NCI-H1105 (cell line): ENCODE measurements around the gene SPAG9.
"Not testable (repeated sequence)": the region's sequence is repeated elsewhere in the genome, so short reads cannot be mapped to it uniquely, and the experiment has no call there.

Experiments used
- DNase-seq: peaks from one replicate; lab custom pipeline; 2025; lab: John Stamatoyannopoulos, UW

The SPAG9 gene

DNA sequence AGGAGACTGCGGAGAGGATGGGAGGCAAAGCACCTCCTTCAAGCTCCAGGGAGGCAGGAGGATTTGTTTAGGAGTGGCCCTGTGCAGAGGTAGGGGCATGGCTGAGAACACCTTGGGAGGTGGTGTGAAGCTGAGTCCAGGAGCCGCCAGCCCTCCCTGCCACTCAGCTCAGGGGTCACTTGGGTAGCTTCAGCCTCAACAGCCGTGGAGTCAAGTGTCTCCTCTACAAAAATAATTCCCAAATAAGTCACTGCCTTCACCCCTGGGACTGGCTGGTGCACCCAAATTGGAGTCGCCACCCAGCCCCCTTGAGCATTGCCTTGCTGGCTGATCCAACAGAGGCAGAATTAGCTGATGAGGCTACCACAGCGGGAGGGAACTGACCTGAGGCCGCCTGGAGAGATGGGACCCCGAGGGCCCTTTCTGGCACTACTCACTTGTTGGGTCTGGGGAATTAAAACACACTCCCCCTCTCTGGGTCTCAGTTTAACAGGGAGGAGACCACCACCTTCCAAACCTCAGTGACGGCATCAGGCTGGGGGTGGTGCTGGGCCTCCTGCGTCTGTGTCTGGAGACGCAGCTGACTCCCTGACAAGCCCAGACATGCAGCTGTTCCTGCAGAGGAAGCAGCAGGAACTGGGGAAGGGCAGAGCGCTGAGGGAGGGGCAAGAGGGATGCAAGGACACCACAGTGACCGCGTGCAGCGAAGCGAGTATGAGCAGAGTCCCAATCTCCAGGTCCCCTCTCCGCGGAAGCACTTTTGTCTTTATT, 166.7 kb downstream of the SPAG9 start:
- peak; percentile 64 for DNase-seq

DNA sequence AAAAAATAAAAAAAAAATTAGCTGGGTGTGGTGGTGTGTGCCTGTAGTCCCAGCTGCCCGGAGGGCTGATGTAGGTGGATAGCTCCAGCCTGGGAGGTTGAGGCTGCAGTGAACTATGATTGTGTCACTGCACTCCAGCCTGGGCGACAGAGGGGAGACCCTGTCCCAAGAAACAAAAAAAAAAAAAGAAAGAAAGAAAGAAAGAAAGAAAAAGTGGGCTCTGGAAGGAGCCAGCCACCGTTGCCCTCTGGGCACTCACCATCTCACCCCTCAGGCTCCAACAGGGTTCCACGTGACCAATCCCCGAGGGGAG, 167.2 kb downstream of the SPAG9 start:
- DNase-seq, result no peak

DNA sequence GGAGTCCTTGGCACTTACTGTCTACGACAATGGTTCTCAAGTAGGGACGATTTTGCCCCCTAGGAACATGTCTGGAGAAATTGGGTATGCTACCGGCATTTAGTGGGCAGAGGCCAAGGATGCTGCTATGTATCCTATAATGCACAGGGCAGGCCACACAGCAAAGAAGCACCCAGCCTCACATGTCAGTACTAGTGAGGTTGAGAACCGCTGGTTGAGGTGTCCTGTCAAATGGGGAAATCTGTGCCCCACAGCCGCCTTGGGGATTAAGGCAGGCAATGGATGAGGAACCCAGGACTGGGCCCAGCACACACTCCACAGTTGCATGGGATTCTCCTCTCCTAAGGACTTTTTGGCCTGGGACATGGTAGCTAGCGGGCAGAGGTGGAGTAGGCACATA, 167.8 kb downstream of the SPAG9 start:
- no peak for DNase-seq

DNA sequence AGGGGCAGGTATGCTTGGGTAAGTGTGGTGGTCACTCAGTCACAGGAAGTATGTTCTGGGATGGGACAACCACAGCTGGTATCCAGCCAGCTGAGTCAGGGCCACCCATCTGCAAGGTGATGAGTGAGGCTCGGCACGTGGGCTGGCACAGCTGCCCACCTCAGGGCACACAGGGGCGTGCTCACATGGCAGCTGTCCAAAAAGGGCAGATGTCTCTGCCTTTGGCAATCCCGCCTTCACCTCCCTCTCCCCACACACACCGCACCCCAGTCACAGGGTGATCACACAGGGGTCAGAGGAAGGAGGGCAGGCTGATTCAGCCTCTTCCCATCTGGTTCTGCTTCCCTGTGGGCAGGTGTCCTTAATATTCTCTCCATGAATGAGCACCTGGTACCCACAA, 168.7 kb downstream of the SPAG9 start:
- peak; percentile 86 for DNase-seq

DNA sequence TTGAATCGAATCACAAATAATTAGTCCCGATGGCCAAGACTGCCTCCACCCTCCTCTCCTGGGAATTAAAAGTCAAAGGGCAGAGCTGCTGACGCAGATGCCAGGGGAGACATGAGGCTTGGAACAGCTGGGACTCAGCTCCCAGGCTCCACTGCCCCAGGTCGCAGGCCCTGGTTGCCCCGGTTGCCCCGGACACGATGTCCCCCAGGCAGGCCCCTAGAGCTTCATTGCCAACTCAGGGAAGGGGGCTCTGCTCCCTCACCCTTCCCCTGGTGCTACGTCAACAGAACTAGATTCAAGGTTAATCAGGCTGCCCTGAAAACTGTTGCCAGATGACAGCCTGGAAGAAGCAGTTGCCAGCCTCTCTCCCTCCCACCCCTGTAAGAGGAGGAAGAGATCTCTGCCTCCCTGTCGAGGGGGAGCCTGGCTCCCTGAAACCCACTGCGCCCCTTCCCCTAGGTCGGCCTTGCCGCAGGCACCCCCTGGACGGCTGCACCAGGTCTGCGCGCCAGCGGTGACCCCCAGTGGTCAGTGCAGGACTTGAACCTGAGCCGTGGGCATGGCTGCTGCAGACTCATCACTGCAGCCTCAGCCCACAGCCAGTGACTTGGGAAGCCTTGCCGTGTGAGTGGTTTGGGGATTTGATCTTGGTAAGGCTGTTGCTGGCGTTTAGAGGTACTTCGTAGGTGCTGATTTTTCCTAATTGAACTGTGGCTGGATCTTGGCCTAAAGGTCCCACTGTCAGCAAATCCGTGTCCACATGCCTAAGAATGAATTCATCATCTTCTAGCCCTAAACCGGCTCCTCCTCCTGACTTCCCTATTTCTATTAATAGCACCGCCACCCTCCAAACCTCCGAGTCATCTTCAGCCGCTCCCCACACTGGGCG, 170.4 kb downstream of the SPAG9 start:
- DNase-seq, result peak; percentile 13

DNA sequence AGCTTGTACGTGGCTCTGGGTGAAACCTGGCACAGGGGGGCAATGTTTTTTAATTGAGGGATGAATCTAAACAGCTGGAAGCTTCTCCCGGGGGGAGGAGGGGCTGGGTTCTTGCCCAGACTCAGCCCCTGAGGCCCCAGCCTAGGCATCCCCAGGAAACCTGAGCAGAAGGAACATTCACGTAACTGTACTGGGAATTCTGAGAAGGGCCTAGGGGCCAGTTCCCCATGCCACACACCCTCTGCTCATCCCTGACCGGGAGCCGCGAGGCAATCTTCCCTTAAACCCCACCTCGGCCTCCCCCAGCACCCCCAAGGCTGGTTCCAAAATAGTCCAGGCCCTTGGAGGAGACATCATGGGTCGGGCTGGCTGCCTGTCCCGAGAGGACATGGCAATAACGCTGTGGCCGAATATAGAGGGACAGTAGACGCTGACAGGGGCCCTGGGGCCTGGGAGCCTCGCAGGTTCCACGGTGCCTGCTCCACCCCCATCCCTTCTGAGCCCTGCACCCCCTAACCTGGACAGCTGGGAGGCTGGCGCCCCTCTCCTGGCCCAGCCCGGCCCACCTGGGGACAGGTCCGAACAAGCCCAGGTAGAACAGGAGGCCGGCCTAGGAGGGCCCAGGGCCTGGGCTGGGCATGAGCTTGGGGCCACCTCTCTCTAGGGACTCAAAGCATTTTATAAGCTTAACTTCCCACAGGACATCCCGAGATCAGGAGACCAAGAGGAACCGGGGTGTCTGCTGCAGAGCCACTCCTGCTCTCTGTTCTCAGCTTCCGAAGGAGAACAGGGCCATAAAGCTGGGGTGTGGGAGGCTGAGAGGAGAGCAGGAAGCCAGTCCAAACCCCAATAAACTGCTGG, 171.3 kb downstream of the SPAG9 start:
- no peak for DNase-seq

DNA sequence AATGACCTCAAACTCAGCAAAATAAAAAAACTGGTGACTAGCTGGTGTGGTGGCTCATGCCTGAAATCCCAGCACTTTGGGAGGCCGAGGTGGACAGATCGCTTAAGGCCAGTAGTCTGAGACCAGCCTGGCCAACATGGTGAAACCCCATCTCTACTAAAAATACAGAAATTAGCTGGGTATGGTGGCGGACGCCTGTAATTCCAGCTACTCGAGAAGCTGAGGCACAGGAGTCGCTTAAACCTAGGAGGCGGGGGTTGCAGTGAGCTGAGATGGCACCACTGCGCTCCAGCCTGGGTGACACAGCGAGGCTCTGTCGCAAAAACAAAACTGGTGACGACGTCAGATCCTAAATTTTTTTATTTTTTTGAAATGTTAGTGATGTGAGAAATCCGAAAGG, 172.0 kb downstream of the SPAG9 start:
- DNase-seq, result no peak

DNA sequence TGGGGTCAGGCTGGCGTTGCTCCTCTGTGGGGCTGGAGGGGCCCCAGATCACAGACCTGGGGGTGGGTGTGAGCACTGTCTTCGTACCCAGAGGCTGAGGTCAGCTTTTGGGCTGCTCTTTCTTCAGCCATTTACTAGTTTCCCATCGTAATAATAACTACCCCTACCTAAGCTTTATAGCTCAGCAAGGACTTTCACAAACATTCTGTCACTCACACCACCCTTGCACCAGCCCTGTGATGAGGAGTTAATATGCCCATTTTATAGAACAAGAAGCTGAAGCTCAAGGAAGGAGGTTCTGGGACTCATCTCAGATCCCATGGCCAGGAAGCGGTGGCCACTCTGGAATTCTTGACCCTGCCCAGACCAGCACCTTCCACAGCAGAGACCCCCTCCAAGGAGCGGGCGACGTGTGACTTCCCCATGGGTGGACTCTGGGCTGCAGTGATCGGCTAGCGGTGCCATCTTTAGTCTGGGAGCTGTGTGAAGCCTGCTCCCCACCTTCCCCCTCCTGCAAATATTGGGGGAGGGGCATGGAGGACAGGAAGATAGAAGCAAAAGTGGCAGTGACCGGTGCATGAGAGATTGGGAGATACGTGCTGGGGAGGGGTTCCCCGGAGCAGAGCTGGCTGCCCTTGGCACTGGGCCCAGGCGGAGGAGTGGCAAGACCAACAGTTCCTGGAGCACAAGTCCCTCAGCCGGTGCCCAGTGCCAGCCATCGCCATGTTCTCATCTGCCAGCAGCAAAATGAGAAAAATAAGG, 172.7 kb downstream of the SPAG9 start:
- peak; percentile 76 for DNase-seq

DNA sequence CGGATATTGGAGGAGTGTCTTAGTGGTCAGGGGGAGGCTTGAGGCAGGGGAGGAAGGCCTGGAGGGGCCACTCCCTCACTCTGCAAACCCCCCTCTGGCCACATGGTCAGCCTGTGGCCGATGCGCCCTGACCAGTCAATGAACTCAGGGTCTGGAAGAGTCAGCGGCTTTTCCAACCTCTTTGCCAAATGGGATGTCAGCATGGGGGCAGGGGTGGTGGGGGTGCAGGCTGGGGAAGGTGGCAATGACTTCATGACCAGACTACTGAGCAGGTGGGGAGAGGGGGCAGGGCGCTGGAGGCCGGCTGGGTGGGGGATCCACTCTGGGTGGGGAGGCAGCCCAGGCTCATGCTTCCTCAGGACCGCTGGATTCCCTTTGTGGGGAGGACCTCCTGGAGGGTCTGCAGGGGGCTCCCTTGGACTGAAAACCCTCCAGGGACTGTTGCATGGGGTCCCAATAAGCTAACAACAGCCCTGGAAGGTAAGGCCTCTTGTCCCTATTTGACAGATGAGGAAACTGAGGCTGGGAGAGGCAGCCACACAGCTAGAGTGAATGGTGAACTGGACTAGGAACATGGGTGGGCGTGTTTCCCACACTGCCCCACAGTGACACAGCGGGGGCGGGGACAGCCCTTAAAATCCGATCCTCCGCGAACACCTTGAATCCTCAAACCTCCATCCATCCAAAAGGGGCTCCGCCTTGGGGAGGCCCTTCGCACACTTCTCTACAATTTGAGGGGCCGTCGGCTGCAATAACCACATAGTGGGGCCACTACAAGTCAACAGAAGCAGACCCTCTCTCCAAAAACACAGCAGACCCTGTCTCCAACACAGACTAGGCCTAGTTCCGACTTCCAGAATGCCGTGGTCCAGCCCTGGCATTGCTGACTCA, 173.5 kb downstream of the SPAG9 start:
- DNase-seq, result no peak

DNA sequence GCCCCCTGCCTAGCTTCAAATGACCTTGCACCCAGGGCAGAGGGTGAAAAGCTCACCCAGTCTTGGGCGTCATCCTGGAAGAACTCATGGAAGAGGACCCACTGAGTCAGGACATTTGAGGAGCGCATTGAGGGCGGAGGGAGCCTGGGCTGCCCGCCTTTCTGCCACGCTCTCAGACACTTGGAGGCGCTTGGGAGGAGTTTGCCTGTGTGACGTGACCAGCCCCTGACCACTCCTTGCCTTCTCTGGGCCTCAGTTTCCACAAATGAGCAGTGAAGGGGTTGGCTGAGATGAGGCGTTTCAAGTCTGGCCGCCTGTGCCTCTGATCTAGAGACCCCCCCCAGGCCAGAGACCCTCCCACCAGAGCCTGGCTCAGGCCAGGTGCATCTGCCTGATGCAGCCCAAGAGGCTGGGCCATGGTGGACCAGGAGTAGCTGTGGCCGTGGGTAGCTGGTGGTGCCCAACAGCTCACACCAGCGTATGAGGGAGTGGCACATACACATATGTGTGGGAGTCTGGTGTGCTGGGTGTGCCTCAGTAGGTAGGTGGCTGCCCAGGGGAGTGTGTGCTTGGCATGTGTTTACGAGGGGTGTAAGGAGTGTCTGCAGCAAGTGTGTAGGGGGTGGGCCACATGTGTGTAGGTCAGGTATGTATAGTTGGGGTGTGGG, 174.3 kb downstream of the SPAG9 start:
- no peak for DNase-seq

DNA sequence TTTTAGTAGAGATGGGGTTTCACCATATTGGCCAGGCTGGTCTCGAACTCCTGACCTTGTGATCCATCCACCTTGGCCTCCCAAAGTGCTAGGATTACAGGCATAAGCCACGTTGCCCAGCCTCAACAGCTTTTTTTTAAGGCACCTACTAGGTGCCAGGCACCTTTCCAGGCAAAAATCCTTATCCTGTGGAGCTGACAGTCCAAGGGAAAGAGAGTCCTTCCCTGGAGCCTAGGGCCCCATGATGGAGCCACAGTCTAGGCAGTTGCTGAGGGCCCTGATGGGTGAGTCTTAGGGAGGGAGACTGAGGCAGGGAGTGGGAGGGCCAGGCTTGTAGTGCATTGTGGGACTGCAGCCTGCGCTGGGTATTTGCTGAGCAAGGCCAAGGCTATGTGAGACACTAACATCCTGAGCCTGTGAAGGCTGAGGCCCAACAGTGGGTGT, 174.9 kb downstream of the SPAG9 start:
- no peak for DNase-seq

DNA sequence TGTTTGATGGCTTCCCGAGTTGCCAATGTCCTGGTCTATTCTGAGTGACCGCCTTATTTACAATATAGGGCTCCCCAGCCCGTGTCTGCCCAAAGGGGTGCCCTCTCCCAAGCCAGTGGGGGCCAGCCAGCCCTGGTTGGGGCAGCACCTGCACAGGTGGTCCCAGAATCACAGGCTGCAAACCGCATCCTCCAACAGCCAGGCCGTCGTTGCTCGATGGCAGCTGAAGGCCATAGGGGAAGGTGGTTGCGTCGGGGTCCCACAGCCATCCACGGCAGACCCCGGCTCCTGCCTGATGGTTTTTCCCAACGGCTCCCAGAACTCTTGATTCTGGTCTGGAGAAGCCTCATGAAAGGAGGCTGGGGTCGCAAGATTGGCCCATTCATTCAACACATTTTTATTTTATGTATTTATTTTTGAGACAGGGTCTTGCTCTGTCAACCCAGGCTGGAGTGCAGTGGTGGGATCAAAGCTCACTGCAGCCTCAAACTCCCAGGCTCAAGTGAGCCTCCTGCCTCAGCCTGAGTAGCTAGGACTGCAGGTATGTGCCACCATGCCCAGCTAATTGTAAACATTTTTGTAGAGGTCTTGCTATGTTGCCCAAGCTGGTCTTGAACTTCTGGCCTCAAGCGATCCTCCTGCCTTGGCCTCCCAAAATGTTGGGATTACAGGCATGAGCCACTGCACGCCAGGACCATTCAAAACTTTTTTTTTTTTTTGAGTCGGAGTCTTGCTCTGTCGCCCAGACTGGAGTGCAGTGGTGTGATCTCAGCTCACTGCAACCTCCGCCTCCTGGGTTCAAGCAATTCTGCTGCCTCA, 175.6 kb downstream of the SPAG9 start:
- no peak for DNase-seq

DNA sequence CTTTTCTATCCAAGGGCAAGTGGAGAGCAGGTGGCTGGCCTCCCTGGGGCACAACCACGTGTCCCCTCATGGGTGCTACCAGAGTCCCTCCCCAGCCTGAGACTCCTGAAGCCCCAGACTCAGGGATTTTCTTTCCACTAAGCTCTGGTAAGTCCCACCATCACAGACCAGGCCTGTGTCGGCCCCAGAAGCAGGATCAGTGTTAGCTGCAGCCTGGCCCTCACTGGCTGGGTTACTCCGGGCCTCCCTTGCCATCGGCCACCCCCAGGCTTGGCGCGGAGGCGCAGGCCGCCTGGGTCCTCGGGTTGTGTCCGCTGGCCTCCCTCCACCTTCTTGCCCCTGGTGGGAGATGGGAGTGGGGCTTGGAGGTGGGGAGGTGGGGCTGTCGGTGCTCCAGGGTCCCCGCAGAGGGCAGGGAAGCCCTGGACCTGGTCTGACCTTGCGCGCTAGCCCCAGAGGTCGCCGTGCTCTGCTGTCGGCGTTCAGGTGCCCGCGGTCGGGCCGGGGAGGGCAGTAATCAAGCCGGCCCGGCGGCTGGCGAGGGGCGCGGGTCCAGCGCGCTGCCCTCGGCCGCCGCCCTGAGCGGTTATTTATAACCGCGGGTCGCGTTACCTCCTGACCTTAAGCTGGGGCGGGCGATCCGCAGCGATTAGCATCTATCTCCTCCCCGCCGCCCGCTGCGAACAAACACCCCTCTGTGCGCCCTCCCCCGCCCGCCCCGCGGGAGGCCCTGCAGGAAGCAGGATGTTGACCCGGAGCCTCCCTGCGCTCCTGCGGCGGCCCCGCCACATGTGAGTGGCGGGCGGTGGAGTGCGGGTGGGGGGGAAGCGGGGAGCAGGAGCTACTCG, 176.4 kb downstream of the SPAG9 start:
- DNase-seq, result peak; percentile 43

DNA sequence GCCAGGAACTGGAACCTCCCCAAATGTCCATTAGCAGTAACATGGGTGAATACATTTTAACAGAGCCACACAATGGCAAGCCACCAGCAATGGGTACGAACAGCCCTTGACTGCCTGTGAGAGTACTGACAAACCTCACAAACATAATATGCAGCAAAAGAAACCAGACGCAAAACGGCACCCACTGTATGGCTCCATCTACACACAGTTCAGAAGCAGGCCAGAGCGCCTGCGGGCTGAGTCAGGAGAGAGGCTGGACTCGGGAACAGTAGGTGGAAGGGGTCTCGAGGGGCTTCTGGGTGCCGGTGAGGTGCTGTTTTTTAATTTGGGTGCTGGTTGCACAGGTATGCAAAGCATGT, 177.1 kb downstream of the SPAG9 start:
- no peak for DNase-seq

DNA sequence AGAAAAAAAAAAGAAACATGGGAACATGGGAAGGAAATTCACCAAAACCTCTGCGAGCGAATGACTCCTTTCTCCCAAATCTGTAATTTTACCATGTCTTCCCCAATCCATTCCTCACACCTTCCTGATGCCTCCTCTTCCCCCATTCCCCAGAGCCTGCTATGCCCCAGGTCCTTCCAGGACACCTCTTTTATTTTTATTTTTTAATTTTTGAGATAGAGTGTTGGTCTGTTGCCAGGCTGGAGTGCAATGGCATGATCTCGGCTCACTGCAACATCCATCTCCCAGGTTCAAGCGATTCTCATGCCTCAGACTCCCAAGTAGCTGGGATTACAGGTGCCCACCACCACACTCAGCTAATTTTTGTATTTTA, 179.0 kb downstream of the SPAG9 start:
- DNase-seq, result not testable (repeated sequence)

DNA sequence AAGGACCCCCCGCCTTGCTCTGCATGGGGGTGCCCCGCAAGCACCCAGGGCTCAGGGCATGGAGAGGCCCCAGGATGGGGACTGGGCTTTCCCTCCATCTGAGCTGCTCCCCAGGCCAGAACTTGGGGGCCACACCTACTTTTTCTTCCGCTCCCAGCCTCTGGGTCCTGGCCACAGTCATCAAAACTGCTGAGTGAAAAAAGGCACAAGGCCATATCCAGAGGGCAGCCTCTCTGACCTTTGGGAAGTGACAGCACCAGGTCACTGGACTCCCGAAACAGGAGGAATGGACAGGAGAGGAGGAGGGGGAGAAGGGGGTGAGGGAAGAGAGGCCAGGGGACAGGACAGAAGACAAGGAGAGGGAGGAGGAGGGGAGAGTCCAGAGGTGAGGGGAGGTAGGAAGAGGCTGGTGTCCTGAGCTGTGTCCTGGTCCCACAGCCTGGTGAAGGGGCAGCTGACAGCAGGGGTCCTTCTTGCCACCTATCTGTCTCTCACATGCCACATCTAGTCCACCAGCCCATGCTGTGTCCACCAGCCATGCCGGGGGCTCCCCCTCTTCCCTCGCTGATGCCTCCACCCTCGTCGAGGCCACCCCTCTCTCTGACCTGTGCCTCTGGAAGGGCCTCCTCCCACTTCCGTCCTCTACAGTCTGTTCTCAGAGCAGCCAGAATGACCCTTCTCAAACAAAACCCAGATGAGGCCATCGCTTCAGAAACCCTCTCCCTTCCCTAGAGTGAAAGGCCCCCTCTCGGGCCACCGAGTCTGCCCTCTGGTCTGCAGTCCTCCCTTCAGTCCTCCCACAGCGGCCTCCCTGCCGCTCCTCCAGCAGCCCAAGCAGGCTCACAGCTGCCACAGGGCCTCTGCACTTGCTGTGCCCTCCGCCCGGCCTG, 180.6 kb downstream of the SPAG9 start:
- DNase-seq, result no peak

DNA sequence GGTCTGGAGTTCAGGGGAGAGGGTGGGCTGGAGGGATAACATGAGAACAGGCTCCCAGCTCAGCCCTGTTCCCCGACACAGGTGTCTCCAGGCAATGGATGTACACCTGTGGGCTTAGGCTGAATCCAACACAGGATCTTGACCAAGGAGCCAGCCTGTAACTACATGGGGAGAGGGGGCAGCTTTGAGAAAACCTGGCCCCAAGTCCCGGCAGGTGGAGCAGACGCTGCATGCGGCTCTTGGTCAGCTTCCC, 181.2 kb downstream of the SPAG9 start:
- DNase-seq, result no peak
